Hematopoietic multipotent progenitor cell (in vitro differentiated cells): ENCODE measurements around the gene LCOR. TPM values are rescaled to one million over a fixed set of nuclear protein-coding genes. Genes with fewer than 3 reads are reported as not detected.
A peak's percentile ranks its signal among the peaks of the same experiment; 100 is the strongest.
"Not testable (repeated sequence)": the region's sequence is repeated elsewhere in the genome, so short reads cannot be mapped to it uniquely, and the experiment has no call there.

Experiments
- DNase-seq, 3 donors: peaks; one replicate each; pipeline ENCODE4 v3.0.0-alpha.2; 2011 to 2015; ENCODE audit warnings: low read depth in 2 of 3, low spot score in 2 of 3
- total RNA-seq: library from RNA; depleted of rRNA; stranded (reverse); fragments of >200 nt; gene quantifications from one replicate; pipeline ENCODE4 v1.2.3, GENCODE V29; 2012

Gene LCOR
- 13.2 TPM for total RNA-seq

DNA sequence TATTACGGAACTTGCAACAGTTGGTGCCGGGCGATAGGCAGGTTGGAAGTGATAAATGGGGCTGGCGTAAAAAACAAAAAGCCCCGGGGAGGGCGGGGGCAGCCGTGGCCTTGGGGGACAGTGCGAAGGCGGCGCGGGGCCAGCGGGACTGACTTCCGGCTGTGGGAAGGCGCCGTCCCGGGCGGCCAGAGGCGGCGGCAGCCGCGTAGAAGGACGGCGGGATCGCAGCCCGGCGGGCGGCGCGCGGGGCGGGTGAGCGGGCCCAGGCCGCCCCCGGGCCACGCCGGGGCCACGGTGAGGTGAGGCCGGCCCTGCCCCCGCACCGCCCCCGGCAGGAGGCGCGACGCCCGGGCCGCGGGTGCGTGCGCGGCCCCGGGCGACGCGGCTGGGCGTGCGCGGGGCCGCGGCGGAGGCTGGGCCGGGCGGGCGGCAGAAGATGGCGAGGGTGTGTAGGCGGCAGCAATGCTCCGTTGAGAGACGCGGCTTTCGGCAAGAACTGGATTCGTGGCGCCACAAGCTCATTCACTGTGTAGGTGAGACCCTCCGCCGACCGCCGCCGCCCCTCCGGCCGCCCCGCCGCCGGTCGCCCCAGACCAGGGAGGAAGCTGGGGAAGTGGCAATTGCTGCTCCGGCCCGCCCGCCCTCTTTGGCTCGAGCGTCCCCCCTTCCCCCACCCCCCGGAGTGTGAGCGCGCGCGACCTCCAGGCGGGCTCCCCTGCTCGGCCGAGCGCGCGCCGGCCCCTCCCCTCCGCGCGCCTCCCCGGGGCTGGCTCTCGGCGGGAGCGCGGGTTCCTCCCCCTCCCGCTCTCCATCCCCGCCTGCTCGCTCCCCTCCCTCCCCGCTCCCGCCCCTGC, at the start of gene LCOR:
TSS of gene LCOR (plus strand) at position 432 of the 854 bp plus-strand sequence. CDS start 116,760 bp downstream, outside the sequence.
- peak; percentile 78 to 96 (median 93) for DNase-seq

GRCh38 chr10:96784253-96784652, 47.8 kb upstream of the LCOR start:
- DNase-seq, result no peak

- DNase-seq, result peak in 2 of 3 donors; percentile 65 to 84
These were observed 42.5 kb upstream of the LCOR start for GRCh38 chr10:96789571-96790108.

- no peak for DNase-seq
These were observed 40.2 kb upstream of the LCOR start for GRCh38 chr10:96791902-96792301.

DNA sequence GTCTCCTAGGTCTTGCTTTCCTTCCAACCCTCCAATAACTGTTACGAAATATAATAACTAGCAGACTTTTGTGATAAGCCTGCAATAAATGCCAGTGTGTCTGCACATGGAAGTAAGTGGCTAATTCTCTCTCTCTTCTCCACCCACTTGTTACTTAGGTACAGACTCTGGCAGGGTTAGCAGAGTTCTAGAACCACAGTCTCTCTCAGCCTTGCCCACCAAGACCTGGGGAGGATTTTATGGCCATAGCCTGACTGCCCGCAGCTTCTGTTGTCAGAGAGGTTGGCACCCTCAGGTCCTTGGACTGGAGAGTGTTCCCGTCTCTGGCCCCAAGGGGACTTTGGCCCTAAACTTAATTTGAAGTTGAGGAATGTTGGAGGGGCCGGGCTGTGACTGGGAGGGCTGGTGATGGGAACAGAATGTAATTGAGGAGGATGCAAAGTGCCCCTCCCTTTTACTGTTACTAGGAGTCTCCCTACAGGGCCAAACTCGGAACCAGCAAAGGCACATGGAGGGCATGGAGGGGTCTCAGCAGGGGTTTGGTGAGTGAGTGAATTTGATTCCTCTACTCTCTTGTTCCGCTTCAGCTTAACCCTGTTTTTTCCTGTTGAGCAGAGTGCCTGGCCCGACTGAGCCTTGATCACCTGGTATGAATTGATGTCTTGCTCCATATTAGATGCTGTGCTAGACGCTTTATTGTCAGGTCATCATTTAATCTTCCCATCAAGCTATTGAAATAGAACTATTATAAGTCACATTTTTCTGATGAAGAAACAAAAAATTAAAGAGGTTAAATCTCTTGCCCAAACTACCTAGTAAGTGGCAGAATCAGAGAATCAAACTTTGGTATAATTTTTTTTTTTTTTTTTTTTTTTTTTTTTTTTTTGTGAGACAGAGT, 37.0 kb upstream of the LCOR start:
- DNase-seq, result no peak

DNA sequence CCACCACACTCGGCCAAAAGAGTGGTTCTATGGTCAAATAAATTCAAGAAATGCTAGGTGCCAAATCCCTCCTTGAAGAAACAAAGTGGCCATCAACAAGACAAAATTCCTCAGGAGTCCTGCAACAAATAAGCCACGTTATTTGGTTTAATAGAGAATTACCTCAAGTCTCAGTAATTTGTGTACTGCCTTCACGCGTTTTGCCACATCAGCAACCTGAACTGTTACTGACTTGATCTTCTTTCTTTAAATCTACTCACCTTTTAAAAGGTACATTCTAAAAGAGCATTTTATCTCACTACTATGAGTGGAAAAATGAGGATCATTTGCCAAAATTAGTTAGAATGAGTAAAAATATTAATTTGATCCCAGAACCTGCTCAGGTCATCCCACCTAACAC, 34.6 kb upstream of the LCOR start:
- DNase-seq, result no peak

DNA sequence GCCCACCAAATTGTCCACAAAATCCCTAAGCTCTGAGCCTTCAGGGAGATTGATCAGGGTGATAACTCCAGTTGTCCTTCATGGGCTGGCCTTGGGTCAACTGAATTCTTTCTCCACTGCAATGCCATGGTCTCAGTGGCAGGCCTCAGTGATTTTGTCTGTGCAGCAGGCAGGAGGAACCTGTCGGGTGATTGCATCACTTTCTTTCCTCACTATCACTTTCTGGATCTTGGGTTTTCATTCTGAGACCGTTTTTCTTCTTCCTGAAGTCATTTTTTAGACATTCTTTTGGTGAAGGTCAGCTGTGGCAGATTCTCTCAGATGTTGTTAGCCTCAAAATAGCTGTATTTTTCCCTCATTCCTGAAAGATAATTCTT, 28.8 kb upstream of the LCOR start:
- no peak for DNase-seq

- DNase-seq, result no peak
These were observed 17.8 kb upstream of the LCOR start for GRCh38 chr10:96814264-96814663.

DNA sequence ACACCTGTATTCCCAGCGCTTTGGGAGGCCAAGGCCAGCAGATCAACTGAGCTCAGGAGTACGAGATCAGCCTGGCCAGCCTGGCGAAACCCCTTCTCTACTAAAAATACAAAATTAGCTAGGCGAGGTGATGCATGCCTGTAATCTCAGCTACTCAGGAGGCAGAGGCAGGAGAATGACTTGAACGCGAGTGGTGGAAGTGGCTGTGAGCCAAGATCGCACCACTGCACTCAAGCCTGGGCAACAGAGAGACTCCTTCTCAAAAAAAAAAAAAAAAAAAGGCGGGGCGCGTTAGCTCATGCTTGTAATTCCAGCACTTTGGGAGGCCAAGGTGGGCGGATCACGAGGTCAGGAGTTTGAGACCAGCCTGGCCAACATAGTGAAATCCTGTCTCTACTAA, 13.1 kb upstream of the LCOR start:
- not testable (repeated sequence) for DNase-seq

DNA sequence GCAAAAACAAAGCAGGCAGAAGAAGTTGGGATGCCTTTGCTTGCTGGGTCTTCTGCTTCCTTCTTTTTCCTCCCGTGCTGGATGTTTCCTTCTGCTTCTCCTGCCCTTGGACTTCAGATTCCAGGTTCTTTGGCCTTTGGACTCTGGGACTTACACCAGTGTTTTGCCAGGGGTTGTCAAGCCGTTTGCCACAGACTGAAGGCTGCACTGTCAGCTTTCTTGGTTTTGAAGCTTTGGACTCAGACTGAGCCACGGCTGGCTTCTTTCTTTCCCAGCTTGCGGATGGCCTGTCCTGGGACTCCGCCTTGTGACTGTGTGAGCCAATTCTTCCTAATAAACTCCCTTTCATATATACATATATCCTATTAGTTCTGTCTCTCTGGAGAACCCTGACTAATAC, 11.3 kb upstream of the LCOR start:
- no peak for DNase-seq

DNA sequence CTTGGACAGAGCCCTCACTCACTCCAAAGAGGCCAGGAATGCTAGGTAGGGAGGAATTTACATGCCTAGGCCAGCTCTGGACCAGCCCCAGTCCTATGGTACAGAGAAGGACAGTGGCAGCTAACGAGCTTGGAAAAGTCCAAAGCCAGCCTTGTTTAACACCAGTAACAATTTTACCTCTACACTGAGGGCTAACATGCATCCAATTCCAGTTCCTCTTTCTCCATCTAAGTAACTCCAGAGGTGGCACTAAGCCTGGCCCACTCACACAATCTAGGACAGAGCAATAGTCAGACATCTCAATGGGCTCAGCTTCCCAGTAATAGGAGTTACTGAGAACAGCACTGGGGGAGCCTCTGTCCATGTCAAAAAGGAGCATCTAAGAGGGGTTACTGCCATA, 5.7 kb upstream of the LCOR start:
- no peak for DNase-seq

GRCh38 chr10:96828609-96829008, 3.5 kb upstream of the LCOR start:
- no peak for DNase-seq

DNA sequence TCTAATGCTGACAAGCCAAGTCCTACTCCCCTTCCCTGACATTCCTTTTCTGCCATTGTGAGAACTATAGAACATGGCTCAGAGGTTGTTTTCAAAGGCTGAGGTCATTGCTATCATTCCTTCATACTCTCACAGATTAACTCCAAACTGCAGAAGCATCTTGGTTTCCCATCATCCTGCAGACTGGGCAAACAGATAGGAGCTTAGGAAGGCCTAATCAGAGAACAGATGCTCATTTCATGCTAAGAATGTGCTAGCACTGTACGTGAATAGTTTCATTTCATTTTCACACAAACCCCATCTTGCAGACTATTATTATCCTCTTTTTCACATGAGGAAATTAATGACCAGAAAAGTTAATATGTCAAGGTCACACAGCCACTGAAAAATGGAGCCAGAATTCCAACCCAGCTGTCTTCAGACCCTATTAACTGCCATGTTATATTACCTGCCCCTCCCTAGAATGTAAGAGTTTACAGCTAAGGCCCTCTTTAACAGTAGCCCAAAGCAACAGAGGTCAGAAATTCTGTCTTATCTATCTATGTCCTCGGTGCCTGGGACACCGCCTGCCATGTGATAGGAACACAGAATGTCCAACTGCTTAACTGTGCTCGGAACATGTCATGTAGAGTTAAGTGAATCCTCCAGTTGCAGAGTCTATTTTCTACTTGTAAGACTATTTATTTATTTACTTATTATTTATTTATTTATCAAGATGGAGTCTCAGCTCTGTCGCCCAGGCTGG, 2.9 kb upstream of the LCOR start:
- DNase-seq, result no peak

DNA sequence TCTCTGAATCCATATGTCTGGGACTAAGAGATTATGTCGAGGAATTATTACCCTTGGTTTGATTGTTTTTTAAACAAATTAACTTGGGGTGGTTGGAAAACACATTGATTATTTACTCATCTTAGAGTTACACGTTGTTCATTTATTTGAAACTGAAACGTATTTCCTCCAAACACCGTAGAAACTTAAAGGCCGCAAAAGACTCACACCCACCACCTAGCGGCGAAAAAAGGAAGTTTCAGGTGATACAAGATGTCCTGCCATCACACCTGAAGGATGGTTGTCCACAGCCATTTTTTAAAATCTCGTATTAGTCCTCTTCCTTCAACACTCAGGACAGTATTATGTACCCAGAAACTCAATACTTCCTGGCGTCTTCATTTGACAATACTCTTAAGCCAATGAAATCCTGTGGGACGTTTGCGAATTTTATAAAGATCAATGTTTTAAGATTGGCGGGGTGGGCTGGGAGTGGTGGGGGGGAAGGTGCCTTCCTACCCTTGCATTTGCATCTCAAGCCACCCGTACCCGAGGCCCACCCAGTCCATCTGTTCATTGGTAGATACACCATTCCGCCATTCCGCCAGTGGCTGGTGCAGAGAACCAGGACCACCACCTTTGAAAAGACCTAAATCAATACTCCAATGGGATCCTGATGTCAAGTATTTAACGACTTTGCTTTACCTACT, 1.4 kb upstream of the LCOR start:
- DNase-seq, result peak; percentile 58 to 86 (median 77)

DNA sequence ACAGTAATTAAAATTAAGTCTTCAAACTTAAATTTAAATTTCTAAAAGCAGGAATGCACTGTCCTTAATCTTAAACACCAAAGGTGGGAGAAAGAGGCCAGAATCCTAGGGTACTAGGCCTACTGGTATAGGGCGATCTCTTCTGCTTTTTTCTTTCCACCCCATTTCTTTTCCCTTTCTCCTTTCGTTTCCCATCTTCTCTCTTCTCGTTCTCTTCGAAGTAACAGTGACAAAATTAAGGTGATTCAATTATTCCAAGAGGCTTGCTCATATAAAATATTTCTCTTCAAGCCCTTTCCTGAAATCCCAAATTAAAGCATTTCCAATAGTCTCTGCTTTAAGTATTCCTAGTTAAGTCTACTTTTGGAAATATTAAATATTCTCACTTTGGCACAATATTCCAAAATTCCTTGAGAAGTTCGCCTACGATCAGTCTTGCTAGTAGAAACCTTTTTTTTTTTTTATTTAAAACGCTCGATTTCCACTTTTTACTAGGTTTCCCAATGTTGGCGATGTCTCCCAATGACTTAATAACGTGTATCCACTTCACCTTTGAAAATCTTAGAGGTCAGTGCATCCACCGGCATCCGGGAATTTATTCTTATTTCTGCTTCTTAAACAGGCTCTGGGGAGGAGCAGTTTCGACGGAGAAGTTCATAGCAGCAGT, 765 bp upstream of the LCOR start:
- DNase-seq, result no peak

- peak; percentile 88 to 89 (median 88) for DNase-seq
These were observed 672 bp downstream of the LCOR start for GRCh38 chr10:96832721-96833219.

DNA sequence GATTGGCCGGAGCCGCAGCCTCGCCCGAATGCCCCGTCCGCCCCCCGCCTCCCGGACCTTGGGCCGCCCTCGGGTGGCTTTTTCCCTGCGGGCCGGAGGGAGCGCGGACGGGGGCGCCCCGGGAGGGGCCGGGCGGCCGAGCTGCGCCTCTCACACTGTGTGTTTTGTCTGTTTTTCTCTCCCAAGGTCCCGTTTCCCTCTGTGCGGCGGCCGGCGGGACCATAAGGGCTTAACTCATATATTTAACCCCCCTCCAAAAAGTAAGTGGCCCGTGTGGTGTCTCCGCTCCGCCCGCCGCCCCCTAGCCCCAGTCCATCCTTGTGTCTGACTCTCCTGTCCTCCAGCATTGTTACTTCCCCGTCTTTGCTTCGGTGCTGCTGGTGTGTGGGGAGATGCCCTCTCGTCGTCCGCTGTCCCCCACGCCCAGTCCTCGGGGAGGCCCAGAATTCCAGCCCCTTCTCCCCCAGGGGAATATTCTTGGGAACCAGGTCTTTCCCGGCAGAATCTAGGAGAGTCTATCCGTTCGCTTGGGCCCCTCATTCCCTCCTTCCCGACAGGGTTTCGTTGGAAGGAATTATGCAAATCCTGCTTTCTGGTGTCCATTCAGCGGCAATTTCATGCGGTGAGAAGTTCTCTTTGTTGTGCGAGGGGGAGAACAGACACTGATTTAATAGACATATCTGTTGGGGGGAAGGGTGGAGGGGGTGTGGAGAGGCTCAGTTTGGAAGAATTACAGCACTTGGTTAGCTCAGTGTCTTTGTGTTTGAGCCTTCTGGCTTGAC, 1.3 kb downstream of the LCOR start:
- DNase-seq, result no peak

DNA sequence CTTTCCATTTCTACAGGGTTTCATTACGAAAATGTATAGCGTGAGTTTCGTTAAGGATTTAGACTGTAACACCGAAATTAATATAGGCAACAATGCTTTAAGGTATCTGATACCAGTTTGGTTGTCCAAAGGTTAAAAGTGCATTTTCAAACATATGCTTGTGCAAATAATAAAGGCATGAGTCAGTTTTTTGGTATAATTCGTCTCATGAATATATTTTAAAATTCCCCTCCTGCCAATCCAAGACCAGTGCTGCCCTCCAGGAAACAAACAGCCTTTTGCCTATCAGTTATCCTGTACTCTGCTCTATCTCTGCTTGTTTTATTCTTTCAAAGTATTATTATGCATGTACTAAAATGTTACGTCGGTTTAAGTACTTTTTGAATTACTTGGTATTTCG, 2.0 kb downstream of the LCOR start:
- no peak for DNase-seq

GRCh38 chr10:96835899-96836298, 3.8 kb downstream of the LCOR start:
- DNase-seq, result no peak
